ENCODE measurements around the gene SURF4.
"Not testable (repeated sequence)": the region's sequence is repeated elsewhere in the genome, so short reads cannot be mapped to it uniquely, and the experiment has no call there.

The SURF4 gene

DNA sequence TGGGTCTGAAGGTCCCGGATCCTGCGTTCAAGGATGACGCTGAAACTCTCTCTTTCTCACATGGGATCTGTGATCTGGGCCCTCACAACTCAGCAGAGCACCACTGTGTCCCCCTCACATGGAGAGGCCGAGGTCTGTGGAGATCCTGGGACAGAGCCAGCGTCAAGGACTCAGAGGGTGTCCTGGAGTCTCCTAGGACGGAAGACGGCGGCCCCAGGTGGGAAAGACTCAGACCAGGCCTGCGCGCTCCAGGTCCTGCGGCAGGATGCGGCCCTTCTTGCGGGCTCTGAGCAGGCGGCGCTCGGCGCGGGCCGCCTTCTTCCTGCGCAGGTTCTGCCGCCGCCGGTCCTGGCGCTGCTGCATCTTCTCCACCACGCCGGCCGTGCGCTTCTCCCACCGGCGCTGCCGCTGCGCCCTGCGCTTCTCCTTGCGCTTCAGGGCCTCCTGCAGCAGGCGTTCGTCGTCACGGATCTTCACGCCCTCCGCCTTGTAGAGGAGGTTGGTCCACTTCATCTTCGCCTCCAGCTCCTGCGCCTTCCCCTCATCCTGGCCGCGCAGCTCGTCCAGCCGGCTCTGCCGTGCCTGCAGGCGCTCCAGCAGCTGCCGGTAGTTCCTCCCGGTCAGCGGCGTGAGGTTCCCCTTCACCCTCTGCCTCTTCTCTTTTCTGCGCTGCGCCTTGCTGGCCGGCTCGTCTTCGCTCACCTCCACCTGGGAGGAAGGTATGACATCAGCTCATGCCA is 44.0 kb downstream of the SURF4 start:
- DNase-seq = no peak

DNA sequence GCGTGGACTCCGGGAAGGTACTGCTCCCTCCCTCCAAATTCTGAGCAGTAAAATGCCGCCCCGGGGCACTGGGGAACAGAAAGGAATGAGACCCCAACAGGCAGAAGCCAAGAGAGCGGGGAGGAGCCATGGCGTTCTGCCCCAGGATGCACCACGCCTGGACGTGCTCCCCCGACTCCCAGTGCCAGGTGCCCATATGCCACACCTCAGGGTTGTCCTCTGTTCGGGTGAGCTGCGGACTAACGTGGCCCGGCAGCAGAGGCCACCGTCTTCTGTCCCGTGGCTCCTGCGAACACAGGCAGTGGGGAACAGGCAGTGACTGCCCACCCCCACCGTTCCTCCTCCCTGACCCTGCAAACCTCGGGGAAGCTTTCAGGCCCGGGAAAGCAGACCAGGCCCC is 44.6 kb downstream of the SURF4 start:
- no peak for DNase-seq

DNA sequence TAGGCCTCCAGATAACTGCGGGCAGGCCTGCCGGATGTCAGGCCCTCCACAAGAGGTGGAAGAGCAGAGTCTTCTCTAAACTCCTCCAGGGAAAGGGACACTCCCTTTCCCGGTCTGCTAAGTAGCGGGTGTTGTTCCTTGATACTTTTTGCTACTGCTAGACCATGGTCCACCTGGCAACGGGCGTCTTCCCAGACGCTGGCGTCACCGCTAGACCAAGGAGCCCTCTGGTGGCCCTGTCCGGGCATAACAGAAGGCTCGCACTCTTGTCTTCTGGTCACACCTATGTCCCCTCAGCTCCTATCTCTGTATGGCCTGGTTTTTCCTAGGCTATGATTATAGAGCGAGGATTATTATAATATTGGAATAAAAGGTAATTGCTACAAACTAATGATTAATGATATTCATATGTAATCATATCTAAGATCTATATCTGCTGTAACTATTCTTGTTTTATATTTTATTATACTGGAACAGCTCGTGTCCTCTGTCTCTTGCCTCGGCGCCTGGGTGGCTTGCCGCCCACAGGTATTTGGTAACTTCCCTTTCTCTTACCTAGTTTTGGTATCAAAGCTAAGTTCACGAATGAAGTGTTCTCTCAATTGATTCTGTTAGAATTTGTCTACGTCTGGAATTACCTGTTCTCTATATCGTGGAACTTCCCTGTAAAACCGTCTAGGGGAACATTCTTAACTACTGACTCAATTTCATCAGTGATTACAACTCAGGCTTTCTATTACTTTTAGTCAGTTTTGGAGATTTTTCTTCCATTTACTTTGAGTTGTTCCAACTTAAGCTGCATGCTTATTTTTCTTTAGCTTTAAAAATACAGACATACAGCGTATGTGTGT is 46.3 kb downstream of the SURF4 start:
- DNase-seq = not testable (repeated sequence)

DNA sequence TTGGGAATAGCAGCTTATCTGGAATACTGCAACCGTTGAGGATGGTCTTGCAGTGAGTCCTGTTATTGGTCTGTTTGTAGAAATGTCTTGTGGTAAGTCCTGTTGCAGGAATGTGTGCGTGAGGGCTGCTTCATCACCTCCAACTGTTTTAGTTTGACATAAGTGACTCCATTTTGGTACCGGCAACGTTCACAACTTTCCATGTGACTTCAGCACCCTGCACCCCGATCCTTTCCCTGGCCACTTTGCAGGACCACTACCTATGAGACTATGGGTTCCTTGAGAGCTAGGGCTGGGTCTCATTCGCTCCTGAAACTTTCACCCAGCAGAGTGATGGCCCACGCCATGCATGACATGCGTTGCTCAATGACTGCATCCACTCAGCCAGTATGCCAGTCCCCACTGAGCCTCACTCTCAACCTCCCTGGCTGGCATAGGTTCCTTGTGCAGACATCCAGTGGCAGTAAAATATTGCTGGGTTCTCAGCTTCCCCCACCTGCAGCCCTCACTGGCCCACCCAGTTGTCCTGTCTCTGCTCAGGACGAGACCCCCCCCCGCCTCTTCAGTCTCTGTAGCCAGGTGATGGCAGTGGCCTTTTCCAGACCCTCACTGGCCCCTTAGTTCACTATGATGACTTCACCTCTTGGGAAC is 47.9 kb downstream of the SURF4 start:
- no peak for DNase-seq

DNA sequence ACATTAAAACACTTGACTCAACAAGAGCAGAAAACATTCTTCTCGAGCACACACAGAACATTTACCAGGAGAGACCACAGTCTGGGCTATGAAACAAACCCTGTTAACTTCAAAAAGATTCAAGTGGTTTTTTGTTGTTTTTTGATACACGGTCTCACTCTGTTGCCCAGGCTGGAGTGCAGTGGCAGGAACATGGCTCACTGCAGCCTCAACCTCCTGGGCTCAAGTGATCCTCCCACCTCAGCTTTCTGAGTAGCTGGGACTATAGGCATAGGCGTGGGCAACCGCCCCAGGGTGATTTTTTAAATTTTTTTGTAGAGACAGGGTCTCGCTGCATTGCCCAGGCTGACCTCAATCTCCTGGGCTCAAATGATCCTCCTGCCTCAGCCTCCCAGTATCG is 48.8 kb downstream of the SURF4 start:
- not testable (repeated sequence) for DNase-seq

DNA sequence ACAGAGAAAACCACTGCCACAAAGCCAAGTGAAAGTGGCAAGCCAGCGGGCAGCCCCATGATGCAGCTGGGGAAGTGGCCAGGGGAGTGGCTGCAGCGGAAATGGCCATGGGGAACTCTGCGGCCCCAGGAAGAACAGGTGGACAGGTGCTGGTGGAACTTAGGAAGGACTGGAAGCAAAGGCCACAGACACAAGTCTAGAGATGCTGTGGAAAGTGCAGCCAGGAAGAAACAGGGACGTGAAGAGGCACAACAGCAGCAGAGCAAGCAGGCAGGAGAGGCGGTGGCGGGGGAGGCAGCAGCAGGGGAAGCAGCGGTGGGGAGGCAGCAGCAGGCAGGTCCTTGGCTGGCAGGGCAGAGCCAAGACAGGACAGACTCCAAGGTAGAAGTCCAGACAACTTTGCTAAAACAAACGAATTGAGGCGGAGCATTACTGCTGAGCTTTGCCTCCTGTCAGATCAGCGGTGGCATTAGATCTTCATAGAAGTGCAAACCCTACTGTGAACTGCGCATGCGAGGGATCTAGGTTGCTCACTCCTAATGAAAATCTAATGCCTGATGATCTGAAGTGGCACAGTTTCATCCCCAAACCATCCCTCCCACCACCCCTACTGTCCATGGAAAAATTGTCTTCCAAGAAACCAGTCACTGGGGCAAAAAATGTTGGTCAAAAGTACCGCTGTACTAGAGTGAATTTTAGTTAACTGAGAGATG is 51.7 kb downstream of the SURF4 start:
- DNase-seq = no peak

DNA sequence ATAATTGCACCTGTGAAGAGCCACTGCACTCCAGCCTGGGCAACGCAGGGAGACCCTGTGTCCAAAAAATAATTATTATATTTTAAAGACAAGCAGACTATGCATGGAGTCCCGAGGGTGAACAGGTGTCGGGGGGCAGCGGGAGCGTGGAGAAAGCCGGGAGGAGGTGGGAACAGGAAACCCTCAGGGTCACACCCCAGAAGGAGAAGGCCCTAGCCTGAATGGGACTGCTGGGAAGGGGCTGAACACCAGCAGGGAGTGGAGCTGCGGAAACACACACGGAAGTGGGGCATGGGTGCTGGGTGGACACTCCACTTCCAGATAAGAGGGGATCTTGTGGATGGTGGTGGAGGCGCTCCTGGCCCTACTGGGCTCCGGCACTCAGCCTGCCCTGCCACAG is 52.6 kb downstream of the SURF4 start:
- DNase-seq = no peak

DNA sequence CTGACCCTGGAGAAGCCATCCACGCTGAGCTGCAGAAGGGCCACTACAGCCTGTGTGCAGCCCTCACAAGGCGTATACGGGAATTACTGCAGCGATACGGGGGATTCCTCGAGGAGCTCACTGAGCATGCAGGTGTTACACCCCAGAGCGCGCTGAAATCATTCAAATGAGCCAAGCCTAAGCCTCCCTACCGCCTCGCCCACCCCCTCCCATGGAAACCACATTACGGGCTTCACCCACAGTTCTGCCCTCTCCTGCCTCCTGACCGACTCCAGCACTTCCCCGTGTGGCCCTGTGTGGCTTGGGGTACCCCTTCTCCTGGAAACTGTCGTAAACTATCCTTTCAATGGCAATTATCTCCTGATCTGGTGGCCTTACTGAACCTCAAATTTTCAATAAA is 53.2 kb downstream of the SURF4 start:
- DNase-seq = no peak

DNA sequence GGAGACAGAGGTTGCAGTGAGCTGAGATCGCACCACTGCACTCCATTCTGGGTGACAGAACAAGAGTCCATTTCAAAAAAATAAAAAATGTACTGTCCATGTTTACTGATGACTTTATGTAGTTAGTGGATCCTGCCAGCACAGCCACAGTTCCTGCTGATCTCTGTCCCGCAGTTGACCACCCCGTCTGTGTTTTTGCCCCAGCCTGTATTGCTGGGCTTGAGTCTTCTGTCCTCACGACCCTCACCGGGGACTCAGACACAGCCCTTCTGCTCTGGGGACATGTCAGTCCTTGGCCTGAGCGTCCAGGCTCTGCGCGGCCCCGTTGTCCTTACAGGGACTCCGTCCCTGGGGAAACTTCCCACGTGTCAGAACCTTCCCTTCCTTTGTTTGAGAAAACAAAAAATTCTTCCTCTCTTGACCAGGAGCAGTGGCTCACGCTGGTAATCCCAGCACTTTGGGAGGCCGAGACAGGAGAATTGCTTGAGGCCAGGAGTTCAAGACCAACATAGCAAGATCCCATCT is 54.4 kb downstream of the SURF4 start:
- DNase-seq = no peak

DNA sequence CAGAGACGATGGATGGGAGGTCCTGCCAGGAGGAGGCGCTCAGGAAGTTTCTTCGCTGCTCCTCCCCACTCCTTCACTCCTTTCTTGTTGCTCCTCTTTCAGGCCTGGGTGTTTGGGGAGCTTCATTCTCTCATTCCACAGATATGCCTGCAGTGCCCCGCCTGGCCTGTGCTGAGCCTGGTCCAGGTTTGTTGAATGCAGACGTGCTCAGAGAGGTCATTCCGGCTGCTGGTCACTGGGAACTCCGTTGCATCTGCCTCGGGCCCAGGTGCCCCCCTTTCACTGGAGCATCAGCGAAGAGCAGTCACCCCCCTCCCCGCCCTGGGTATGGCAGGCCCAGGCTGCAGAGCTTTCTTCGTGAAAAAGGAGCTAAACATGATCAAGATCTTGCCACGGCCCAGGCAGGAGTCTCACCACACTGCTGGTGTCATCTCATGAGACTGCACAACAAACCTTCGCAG is 55.4 kb downstream of the SURF4 start:
- DNase-seq = no peak

DNA sequence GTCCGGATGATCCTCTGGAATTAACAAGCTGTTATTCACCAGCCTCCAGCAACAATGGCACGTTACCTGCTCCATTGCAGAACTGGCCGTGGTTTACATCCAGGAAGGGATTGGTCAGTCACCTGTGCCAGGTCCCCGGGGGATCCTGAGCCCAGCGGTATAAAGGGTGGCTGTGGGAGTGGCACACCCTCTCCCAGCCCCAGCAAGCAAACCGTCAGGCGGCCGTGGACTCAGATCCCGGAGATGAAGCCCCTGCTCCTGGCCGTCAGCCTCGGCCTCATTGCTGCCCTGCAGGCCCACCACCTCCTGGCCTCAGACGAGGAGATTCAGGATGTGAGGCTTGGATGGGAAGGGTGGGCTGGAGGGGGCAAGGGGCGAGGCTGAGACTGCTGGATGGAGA is 58.3 kb downstream of the SURF4 start:
- DNase-seq = not testable (repeated sequence)

DNA sequence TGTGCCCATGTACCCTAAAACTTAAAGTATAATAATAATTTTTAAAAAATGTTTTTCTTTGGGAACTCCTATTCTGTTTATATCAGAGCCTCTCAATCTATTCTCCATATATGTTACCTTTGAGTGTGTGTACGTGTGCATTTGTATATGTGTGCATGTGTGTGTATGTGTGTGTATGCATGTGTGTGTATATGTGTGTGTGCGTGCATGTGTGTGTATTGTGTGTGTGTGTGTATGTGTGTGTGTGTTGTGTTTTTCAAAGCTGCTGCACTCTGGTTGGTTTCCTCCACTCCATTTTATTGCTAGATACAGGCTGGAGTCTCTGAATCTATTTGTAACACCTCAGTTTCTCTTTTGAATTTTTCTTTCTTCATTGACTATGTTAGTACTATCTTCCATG is 59.9 kb downstream of the SURF4 start:
- DNase-seq = no peak
